GM21717 (cell line): ENCODE measurements around the gene ABCD3.
"Not testable (repeated sequence)": the region's sequence is repeated elsewhere in the genome, so short reads cannot be mapped to it uniquely, and the experiment has no call there.

Experiments
- ATAC-seq: cut with Tn5 transposase; IDR thresholded peaks from one replicate; pipeline ENCODE4 v1.9.1; 2021; ENCODE audit warnings: mild to moderate bottlenecking, moderate library complexity; ENCODE audit not compliant: unreplicated experiment

Gene ABCD3

DNA sequence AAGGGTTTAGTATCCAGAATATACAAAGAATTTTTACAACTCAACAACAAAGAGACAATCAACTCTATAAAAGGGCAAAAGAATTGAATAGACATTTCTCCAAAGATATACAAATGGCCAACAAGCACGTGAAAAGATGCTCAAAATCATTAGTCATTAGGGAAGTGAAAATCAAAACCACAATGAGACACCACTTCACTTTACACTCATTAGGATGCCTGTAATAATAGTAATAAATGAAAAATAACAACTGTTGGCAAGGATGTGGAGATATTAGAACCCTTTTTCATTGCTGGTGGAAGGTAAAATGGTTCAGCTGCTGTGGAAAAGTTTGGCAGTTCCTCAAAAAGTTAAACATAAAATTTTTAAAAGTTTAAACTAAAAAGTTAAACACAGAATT lies 7.0 kb upstream of the ABCD3 start:
- peak; percentile 84 for ATAC-seq

DNA sequence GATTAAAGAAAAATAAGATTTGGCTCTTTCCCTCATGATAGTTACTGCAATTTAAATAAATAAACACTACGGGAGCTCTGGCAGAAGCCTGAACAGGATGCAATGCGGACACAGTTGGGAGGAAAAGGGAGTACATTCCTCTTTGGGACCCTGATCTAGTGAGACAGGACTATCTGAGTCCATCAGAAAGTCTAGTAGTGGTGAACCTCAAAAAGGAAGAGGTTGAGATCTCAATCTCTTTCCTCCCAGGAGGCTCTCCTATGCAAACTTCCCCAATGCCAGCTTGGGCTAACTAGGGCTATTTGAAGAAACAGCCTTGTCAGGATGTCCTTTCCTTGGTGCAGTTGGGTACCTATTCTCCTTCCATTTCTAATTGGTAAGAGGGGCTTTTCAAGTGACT lies 4.9 kb upstream of the ABCD3 start:
- ATAC-seq, result no peak

DNA sequence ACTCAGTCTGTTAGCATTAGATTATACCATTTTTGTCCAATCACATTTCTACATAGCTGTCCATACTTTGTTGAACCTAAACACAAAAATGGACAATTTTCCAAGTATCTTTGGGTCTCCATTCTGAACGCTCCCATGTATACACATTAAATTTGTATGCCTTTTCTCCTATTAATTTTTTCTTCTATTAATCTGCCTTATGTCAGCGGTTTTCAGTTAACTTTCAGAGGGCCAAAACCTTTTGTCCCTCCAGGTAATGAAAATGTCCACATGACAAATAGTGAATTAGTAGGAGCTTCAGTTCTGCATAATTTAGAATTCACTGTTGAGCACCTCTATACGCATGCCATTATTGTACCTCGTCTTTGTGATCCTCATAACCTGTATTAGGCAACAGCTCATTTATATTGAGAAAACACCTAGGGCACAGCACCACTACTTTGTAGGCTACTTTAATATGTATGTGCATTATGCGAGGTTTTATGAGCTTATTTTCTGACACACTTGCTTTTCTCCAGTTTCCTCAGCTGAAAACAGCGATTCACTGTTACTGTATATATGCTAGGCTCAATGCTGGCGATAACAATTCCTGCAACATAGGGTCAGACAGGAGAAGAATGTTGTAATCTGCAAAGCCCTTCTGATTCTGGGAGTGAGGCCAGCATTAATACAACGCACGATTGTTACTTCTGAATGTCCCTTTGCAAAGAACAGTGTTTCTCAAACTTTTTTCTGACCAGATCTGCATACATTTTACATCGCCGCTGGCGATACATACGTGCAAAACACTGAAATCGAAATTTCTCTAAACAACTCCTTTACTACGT lies 1.1 kb upstream of the ABCD3 start:
- no peak for ATAC-seq

DNA sequence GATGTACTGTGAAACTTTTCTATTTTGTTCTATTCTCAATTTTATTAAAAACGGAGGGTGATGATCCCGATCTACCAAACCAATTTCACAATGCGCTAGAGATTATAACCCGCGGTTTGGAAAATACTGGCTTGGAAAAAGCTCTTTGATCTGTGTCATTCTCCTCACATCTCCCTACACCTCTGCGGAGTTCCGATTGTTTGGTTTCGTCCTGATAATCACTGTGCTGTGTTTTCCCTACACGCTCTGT lies 536 bp upstream of the ABCD3 start:
- no peak for ATAC-seq

DNA sequence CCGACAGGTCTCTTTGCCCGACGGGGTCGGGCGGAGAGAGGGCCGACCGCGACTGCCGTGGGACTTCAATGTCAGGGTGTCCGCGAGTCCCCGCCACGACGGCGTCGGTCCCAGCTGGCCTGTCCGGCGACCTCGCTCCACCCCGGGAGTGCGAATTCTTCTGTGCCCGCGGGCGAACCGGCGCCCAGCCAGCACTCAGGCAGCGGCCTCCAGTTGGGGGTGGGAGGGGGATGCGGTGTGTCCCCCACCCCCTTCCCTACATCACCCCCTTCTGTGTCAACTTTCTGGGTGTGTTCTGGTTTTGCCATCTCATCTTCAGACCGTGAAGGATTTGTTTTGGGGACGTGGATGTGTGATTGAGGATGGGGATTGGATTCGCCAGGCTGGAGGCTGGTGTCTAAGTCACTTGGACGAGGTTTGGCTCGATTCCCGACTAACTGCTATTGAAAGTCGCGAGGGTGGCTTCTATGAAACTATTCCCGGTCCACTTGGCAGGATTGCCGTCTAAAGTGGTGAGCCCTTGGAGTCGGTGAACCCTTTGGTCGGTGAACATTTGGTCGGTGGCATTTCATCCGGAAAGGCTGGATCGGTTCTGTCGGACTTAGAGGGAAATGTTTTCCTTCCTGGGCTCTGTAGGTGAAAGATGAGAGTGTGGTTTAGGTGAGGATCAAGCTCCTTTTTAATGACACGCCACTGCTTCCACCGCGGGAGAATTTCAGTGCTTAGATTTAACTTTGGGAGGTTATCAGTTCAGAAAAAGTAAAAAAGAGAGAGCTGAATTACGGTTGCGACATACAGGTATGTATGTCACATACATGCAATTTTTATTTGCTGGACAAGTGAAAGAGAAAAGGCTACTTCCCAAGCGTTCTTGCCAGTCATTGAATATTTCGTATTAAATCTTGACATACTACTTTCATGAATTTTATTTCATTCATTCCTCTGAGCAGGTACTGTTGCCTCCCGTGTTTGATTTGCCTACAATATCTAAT lies 771 bp downstream of the ABCD3 start:
- peak; percentile 34 for ATAC-seq

DNA sequence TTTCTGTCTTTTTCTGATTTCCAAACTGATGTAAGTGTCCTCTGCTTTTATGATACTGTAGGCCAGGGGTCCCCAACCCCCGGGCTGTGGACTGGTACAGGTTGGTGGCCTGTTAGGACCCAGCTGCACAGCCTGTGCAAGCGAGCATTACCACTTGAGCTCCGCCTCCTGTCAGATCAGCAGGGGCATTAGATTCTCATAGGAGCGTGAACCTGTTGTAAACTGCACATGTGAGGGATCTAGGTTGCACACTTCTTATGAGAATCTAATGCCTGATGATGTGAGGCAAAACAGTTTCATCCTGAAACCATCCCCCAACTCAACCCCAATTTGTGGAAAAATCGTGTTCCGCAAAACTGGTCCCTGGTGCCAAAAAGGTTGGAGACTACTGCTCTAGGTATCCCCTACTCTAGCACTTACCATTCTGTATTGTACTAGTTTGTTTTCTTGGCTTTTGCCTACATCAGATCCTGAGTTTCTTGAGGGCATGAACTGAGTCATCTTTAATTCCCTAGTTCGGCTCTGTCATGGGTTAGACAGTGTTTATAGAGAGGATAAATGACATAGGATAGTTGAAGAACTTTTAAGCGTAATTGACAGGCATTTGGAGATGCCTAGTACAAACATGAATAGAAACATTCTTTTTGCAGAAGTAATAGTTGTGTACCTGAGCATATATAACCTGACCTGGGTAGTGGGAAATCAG lies 4.1 kb downstream of the ABCD3 start:
- ATAC-seq, result no peak

DNA sequence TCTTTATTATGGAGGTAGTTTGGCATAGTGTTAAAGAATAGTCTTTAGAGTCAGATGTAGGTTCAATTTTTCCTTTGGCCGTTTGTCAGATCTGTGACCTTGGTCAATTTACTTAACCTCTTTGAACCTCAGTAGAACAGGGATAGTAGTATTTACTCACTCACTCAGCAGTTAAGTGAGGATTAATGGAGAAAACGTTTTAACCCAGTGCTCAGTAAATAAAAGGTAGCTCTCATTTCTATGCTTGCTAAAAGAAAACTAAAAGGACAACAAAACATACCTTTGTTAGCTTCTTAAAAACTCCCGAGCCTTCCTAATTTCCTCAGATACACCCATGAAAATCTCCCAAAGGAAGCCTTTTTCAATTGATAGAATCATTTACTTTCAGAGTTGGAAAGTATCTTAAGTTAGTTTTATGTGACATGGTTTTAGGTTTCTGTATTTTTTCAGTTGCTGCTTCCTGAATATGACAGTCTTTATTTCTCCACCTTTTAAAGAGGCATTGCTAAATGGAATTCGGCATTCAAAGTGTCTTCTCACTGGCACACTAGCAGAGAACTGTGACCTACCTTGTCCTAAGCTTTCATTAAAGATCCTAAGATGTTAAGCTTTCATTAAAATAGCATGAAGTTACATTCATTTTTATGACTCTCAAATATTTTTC lies 7.8 kb downstream of the ABCD3 start:
- no peak for ATAC-seq

DNA sequence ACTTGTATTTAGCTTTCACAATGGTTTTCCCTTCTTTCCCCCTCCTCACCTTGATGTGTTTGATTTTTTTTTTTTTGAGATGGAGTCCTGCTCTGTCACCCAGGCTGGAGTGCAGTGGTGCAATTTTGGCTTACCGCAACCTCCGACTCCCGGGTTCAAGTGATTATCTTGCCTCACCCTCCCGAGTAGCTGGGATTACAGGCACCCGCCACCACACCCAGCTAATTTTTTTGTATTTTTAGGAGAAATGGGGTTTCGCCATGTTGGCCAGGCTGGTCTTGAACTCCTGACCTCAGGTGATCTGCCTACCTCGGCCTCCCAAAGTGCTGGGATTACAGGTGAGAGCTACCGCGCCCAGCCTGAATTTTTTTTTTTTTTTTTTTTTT lies 8.3 kb downstream of the ABCD3 start:
- not testable (repeated sequence) for ATAC-seq

DNA sequence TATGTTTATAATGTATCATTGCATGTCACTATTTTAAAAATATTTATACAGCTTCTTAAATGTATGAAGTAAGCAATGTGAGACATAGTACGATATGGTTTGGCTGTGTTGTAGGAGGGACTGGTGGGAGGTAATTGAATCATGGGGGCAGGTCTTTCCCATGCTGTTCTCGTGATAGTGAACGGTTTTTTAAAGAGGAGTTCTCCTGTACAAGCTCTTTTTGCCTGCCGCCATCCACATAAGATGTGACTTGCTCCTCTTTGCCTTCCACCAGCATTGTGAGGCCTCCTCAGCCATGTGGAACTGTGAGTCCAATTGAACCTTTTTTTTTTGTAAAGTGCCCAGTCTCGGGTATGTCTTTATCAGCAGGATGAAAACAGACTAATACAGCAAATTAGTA lies 10.3 kb downstream of the ABCD3 start:
- ATAC-seq, result no peak

DNA sequence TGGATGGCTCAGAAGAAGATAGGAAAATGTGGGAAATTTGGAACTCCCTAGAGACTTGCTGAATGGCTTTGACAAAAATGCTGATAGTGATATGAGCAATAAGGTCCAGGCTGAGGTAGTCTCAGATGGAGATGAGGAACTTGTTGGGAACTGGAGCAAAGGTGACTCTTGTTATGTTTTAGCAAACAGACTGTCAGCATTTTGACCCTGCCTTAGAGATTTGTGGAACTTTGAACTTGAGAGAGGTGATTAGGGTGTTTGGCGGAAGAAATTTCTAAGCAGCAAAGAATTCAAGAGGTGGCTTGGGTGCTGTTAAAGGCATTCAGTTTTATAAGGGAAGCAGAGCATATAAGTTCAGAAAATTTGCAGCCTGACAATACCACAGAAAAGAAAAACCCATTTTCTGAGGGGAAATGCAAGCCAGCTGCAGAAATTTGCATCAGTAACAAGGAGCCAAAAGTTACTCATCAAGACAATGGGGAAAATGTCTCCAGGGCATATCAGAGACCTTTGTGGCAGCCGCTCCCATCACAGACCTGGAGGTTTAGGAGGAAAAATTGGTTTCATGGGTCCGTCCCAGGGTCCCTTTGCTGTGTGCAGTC lies 10.8 kb downstream of the ABCD3 start:
- ATAC-seq, result not testable (repeated sequence)

DNA sequence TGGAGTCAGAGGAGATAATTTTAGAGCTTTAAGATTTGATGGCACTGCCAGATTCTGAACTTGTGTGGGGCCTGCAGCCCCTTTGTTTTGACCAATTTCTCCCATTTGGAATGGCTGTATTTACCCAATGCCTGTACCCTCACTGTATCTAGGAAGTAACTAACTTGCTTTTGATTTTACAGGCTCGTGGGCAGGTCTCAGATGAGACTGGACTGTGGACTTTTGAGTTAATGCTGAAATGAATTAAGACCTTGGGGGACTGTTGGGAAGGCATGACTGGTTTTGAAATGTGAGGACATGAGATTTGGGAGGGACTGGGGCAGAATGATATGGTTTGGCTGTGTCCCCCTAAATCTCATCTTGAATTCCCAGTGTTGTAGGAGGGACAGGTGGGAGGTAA lies 11.9 kb downstream of the ABCD3 start:
- ATAC-seq, result not testable (repeated sequence)

DNA sequence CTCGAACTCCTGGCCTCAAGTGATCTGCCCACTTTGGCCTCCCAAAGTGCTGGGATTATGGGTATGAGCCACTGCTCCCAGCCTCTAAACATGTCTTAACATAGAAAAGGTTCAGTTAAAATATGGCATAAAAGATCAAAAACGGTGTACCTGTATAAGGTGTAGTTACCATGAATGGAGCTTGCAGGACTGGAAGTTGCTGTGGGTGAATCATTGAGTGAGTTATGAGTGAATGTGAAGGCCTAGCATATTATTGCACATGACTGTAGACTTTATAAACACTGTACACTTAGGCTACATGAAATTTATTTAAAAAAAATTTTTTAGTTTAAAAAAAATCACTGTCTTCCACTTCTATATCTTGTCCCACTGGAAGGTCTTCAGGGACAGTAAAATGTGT lies 15.7 kb downstream of the ABCD3 start:
- no peak for ATAC-seq

DNA sequence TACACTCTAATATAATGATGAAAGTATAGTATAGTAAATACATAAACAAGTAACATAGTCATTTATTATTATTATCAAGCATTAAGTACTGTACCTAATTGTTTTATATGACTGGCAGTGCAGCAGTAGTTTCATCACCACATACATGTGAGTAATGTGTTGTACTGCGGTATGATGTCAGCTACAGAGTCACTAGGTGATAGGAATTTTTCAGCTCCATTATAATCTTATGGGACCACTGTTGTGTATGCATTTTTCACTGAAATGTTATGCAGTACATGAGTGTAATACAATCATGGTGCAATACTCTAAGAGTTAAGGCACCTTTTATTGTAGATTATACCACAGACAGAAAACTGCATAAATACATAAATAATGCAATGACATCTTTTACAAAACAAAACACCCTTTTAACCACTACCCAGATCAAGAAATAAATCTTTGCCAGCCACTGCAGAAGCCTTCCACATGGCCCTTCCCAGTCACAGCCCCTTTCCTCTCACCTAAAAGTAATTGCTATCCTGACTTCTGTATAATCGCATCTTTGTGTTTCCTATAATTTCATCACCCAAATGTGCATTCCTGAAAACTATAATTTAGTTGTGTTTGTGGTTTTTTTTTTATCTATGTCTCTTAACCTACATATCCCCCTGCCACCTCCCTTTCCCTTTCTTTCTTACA lies 16.3 kb downstream of the ABCD3 start:
- ATAC-seq, result no peak

DNA sequence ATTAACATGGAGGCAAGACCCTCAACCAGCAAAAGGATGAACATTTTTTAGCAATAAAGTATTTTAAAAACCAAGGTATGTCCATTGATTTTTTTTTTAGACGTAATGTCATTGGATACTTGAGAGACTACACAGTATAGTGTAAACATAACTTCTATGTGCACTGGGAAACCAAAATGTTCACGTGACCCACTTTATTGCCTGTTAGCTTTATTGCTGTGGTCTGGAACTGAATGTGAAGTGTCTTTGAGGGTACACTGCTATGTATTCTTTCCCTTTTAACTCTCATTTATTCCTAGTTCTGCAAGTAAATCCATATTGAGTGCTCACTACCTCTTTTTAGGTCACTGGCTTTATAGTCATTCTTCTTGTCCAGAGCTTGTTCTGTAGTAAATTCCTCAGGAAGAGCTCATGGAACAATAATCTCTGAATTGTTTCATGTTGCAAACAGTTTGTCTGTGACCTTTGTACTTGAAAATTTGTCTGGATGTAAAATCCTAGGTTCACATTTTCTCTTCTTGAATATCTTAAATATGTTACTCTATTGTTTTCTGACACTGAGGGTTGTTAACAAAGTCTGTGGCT lies 20.6 kb downstream of the ABCD3 start:
- ATAC-seq, result no peak

DNA sequence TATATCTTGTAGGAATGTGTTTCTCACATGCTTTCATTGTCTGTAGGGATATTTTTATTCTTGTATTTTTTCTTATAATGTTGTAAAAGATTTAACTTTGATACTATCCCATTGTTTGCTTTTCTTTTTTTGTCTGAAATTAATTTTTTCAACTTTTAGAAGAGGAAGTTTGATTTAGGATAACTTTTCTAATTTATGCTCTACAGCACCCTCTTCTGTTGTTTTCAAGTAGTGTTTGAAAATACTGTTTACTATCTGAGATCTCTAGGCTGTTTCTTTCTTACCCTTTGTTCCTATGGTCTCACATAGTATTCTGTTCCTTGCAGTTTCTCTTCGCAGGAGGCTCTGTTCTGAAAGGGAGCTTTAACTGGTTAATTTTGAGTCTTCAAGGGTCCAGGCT lies 21.9 kb downstream of the ABCD3 start:
- ATAC-seq, result no peak

DNA sequence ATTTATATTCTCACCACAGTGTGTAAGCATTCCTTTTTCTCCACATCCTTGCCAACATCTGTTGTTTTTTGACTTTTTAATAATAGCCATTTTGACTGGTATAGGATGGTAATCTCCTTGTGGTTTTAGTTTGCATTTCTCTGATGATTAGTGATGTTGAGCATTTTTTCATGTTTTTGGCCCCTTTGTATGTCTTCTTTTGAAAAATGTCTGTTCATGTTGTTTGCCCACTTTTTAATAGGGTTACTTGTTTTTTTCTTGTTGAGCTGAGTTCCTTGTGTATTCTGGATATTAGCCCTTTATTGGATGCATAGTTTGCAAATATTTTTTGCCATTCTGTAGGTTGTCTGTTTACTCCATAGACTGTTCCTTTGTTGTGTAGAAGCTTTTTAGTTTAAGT lies 24.9 kb downstream of the ABCD3 start:
- ATAC-seq, result not testable (repeated sequence)

DNA sequence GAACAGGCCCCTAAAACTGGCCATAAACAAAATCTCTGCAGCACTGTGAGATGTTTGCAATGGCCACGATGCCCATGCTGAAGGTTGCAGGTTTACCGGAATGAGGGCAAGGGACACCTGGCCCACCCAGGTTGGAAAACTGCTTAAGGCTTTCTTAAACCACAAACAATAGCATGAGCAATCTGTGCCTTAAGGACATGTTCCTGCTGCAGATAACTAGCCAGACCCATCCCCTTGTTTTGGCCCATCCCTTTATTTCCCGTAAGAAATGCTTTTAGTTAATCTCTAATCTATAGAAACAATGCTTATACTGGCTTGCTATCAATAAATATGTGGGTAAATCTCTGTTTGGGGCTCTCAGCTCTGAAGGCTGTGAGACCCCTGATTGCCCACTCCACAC lies 26.6 kb downstream of the ABCD3 start:
- ATAC-seq, result not testable (repeated sequence)

DNA sequence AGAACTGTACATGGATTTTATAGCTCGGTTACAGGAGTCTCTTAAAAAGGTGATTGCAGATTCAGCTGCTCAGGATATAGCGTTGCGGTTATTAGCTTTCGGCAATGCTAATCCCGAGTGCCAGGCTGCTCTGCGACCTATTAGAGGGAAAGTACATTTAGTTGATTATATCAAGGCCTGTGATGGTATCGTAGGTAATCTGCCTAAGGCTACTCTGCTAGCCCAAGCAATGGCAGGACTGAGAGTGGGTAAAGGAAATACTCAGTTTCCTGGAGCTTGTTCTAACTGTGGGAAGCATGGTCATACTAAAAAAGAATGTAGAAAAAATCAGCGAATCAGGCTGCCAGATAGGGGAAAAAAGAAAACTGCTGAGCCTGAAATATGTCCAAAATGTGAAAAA lies 27.5 kb downstream of the ABCD3 start:
- not testable (repeated sequence) for ATAC-seq

DNA sequence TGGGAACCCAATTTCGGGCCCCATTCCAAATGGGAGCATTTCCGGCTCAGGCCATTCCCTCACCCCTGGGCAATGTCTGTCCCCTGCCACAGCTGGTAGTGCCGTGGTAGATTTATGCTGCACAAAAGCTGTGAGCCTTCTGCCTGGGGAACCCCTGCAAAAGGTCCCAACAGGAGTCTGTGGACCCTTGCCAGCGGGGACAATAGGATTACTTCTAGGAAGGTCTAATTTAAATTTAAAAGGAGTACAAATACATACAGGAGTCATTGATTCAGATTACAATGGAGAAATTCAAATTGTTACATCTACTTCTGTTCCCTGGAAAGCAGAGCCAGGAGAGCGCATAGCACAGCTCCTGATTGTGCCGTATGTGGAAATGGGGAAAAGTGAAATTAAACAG lies 28.0 kb downstream of the ABCD3 start:
- not testable (repeated sequence) for ATAC-seq

DNA sequence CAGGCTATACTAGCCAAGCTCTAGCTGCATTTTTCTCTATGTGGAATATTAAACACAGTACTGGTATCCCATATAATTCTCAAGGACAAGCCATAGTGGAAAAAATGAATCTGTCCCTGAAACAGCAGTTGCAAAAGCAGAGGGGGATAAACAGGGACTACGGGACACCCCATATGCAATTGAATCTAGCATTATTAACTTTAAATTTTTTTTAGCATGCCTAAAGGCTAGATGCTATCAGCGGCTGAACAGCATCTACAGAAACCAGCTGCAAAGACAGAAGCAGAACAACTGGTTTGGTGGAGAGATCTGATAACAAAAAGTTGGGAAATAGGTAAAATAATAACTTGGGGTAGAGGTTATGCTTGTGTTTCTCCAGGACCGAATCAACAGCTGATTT lies 30.6 kb downstream of the ABCD3 start:
- ATAC-seq, result not testable (repeated sequence)
